Gastrocnemius medialis (tissue), 4 donors: ENCODE data around the gene MED13L.

Source experiments
- POLR2A ChIP-seq, 2 donors: fragments of 450-650 bp; IDR thresholded peaks; one replicate each; pipeline ENCODE4 v1.6.1; 2017; ENCODE audit warnings: antibody characterized with exemption in 2 of 2, mild to moderate bottlenecking in 2 of 2, moderate library complexity in 2 of 2
- TF ChIP-seq, protein P1 (sequence below), 5 experiments: fragments of 450-650 bp in 3 of 5; fragments of 200-600 bp in 2 of 5; sonication (generic) in 2 of 5; IDR thresholded peaks in 4 of 5; conservative IDR thresholded peaks in 1 of 5; 1 replicate in 4 of 5; 2 replicates in 1 of 5; pipeline ENCODE4 v1.5.1; 2016 to 2019; ENCODE audit warnings: antibody characterized with exemption in 5 of 5, mild to moderate bottlenecking in 3 of 5, moderate library complexity in 3 of 5

DNA sequence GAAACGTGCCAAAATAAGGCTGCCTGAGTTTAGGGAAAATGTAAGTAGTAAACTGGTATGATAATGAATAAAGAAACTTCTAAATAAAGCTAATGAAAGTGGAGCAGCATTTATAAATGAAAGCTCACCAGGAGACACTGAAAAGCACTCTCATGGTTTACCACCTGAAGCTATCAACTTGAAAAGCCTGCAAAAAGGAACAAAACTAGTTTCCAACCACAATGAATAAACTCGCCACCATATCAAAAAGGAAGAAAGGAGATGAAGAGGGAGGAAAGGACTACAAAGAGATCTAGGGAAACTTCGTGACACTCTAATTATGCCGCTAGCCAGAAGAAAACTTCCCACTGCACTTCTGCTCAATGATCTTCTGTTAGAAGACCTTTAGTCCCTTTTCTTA is 66.7 kb downstream of the MED13L start:
- TF ChIP-seq, protein P1, sequence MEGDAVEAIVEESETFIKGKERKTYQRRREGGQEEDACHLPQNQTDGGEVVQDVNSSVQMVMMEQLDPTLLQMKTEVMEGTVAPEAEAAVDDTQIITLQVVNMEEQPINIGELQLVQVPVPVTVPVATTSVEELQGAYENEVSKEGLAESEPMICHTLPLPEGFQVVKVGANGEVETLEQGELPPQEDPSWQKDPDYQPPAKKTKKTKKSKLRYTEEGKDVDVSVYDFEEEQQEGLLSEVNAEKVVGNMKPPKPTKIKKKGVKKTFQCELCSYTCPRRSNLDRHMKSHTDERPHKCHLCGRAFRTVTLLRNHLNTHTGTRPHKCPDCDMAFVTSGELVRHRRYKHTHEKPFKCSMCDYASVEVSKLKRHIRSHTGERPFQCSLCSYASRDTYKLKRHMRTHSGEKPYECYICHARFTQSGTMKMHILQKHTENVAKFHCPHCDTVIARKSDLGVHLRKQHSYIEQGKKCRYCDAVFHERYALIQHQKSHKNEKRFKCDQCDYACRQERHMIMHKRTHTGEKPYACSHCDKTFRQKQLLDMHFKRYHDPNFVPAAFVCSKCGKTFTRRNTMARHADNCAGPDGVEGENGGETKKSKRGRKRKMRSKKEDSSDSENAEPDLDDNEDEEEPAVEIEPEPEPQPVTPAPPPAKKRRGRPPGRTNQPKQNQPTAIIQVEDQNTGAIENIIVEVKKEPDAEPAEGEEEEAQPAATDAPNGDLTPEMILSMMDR (IDR thresholded peaks at IDR 0.05 in 4 of 5, conservative IDR thresholded peaks at IDR 0.05 in 1 of 5) = no peak
- TF ChIP-seq POLR2A (IDR thresholded peaks at IDR 0.05) = no peak
